Lung (tissue), 12 donors: ENCODE measurements around the gene GBP4. TPM values are rescaled to one million over a fixed set of nuclear protein-coding genes. Genes with fewer than 3 reads are reported as not detected.

Experiments
- ATAC-seq: fragments of 200-7000 bp; cut with Tn5 transposase; one replicate; pipeline ENCODE4 v1.9.1; 2020; ENCODE audit warnings: moderate number of reproducible peaks; ENCODE audit not compliant: insufficient read depth, low FRiP score
- DNase-seq, 3 donors: peaks; one replicate each; pipeline ENCODE4 v3.0.0-alpha.2; 2013 to 2017
- H3K27ac ChIP-seq, 2 donors: one replicate each; pipeline ENCODE4 v1.5.1; 2013; ENCODE audit warnings: mild to moderate bottlenecking in 2 of 2, moderate library complexity in 2 of 2, control low read depth in 1 of 2, inconsistent platforms in 1 of 2, low read depth in 1 of 2, low read length in 1 of 2
- H3K27me3 ChIP-seq, 3 donors: one replicate each; pipeline ENCODE4 v1.5.1; 2013; ENCODE audit warnings: low read length in 2 of 3; ENCODE audit not compliant: control insufficient read depth in 3 of 3, insufficient read depth in 3 of 3
- H3K36me3 ChIP-seq, 4 donors: one replicate each; pipeline ENCODE4 v1.5.1; 2013; ENCODE audit warnings: low read length in 4 of 4, mild to moderate bottlenecking in 1 of 4, moderate library complexity in 1 of 4; ENCODE audit not compliant: control insufficient read depth in 4 of 4, insufficient read depth in 4 of 4
- H3K4me1 ChIP-seq, 5 donors: one replicate each; pipeline ENCODE4 v1.5.1; 2013; ENCODE audit warnings: low read length in 5 of 5, mild to moderate bottlenecking in 2 of 5, moderate library complexity in 1 of 5; ENCODE audit not compliant: control insufficient read depth in 5 of 5, insufficient read depth in 5 of 5
- H3K4me3 ChIP-seq: one replicate; pipeline ENCODE4 v1.5.1; 2013; ENCODE audit warnings: mild to moderate bottlenecking, control low read depth, moderate library complexity
- H3K9ac ChIP-seq, 2 donors: one replicate each; pipeline ENCODE4 v1.5.1; 2013; ENCODE audit warnings: low read length in 2 of 2, control low read depth in 1 of 2; ENCODE audit not compliant: insufficient read depth in 1 of 2
- H3K9me3 ChIP-seq, 4 donors: one replicate each; pipeline ENCODE4 v1.5.1; 2013; ENCODE audit warnings: low read length in 3 of 4, mild to moderate bottlenecking in 1 of 4, moderate library complexity in 1 of 4; ENCODE audit not compliant: control insufficient read depth in 4 of 4, insufficient read depth in 3 of 4
- CTCF ChIP-seq: IDR thresholded peaks from 2 replicates; pipeline ENCODE4 v1.5.1; 2012; ENCODE audit warnings: mild to moderate bottlenecking; ENCODE audit errors: control extremely low read depth, extremely low read depth
- WGBS, 2 donors: extraction: QIAGEN DNeasy Blood & Tissue Kit; methylation state at CpG; one replicate each; pipeline ENCODE4 v1.1.7; 2013; 5-methylcytosine and 5-hydroxymethylcytosine counted together
- polyA plus RNA-seq, 2 donors: library from polyadenylated mRNA; stranded (reverse); fragments of 200-250 nt; gene quantifications; one replicate each; pipeline ENCODE4 v1.2.1, GENCODE V29; 2013
- total RNA-seq, 2 donors: library from RNA; depleted of rRNA in 1 of 2; stranded (reverse); fragments of >200 nt in 1 of 2; gene quantifications; one replicate each; pipeline ENCODE4 v1.2.1, GENCODE V29; 2014 to 2021
- donor health status: control.
- donor health status: control.
- donor health status: Bipolar disorder and iron deficiency.
- donor health status: healthy.
- donor health status: DM: yes; HTN: yes; CAD: no.

GBP4 gene
- total and polyA plus RNA-seq, 4 donors, result 13.5 to 24.1 (median 17.5) TPM

DNA sequence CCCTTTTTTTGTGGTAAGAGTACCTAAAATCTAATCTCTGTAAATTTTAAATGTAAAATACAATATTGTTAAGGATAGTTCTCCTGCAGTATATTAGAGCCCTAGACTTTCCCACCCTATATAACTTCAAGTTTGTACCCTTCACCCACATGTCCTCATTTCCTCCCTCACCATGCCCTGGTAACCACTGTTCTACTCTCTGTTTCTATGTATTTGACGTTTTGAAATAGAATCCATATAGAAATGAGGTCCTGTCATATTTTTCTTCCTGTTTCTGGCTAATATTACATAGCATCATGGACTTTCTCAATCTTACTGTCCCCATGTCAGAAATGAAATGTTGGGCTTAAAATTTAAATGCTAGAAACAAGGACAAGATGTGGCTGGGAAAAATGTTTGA, 47.7 kb downstream of the GBP4 start:
- no peak for ATAC-seq
- 13 to 47% methylated on average over 1 of the region's 1 CpG for WGBS, 2 donors
- H3K36me3 ChIP-seq, result no peaks in the 10 kb centered on the region

DNA sequence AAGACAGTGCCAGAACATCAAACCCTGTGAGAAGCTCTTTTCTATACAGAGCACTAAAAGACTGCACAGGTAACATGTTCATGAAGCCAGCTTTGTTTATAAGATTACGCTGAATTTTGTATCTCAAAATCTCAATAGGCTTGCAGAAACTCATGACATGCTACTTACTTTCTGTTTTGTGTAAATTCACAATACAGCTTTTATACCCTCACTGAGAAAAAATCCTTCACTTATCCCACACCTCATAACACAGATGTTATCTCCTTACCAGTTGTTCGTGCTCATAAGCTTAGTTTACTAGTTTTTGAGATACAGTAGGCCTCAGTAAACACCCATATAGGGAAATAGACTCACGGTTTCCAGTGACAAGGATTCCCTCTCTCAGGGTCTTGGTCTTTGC, 48.8 kb downstream of the GBP4 start:
- no peaks in the 10 kb centered on the region for H3K27me3 ChIP-seq
- DNase-seq (no peak), ATAC-seq (no peak)
- no peaks in the 10 kb centered on the region for H3K36me3 ChIP-seq
- H3K9ac ChIP-seq, result no peak overlapping the region
- no peak for TF ChIP-seq CTCF
- peaks cover 0 to 1% (median 0%) of the 10 kb centered on the region in 4 donors for H3K9me3 ChIP-seq
- H3K4me3 ChIP-seq, result no peak overlapping the region
- no peaks in the 10 kb centered on the region for H3K4me1 ChIP-seq
- no peak overlapping the region for H3K27ac ChIP-seq
- 88 to 89% methylated on average over 3 of the region's 3 CpGs for WGBS, 2 donors

More for the DNA sequence above, 47.7 kb downstream of the GBP4 start:
- TF ChIP-seq CTCF, result no peak
- Histone ChIP-seq H3K27me3 (no peaks in the 10 kb centered on the region), H3K4me3 (no peak overlapping the region), H3K4me1 (no peaks in the 10 kb centered on the region), H3K27ac (no peak overlapping the region), H3K9me3 (peaks cover 0 to 1% (median 0%) of the 10 kb centered on the region in 4 donors), H3K9ac (no peak overlapping the region)
- DNase-seq, result no peak

- DNase-seq (peak in 2 of 3 donors; percentile 13 to 34), ATAC-seq (no peak)
- no peaks in the 10 kb centered on the region for H3K4me1 ChIP-seq
- no peak overlapping the region for H3K27ac ChIP-seq
- no peak for TF ChIP-seq CTCF
- no peaks in the 10 kb centered on the region for H3K27me3 ChIP-seq
- H3K9me3 ChIP-seq, result peaks cover 0 to 1% (median 0%) of the 10 kb centered on the region in 4 donors
- WGBS, 2 donors, result 69 to 73% methylated on average over 3 of the region's 3 CpGs
- H3K9ac ChIP-seq, result no peak overlapping the region
- no peak overlapping the region for H3K4me3 ChIP-seq
- no peaks in the 10 kb centered on the region for H3K36me3 ChIP-seq
These were observed 49.5 kb downstream of the GBP4 start for GRCh38 chr1:89149229-89149628.
